ENCODE measurements around the gene RGN.
"Not testable (repeated sequence)": the region's sequence is repeated elsewhere in the genome, so short reads cannot be mapped to it uniquely, and the experiment has no call there.

RGN gene

DNA sequence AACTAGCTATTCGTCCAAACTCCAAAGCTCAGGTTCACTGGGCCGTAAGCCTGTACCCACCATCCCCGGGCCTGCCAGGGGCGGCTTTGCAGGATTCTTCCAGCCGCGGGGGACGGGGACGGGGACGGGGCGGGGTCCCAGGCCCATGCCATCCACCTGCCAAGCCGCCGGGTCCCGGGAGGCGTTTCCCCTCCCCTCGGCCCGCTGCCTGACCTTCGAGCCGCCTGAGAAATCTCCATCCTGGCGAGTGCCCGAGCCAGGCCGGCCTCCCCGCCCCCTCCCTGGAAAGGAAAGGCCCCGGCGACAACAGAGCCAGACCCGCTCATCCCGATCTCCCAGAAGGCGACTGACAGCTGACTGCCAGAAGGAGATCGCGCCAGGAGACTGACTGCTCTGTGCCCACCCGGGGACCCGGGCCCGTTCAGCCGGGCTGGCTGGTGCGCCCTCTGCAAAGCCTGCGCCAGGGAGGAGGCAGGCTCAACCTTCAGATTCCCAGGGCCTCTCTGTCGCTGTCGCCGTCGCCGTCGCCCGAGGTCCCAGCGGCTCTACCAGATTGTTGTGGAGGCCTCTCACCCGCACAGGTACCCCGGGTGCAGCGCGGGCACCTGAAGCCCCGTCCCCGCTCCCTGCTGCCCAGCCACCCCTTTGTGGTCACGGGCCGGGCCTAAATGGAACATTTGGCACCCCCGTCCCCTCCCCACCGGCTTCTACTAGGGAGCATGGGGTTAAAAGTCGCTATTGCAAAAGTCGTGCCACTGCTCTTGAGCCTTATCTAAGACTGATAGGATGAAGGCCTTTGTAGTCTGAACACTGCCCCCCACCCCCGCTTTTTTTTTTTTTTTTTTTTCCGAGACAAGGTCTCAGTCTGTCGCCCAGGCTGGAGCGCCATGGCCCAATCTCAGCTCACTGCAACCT lies at the start of gene RGN:
Gene RGN (plus strand): TSS at position 315 of the 915 bp plus-strand sequence. CDS start 2,702 bp downstream, outside the sequence.
- no peak for DNase-seq

- peak; percentile 19 for DNase-seq
These were observed 47.9 kb upstream of the RGN start for GRCh38 chrX:47030339-47030738.

GRCh38 chrX:47047989-47048388 lies 30.3 kb upstream of the RGN start:
- DNase-seq: no peak

DNA sequence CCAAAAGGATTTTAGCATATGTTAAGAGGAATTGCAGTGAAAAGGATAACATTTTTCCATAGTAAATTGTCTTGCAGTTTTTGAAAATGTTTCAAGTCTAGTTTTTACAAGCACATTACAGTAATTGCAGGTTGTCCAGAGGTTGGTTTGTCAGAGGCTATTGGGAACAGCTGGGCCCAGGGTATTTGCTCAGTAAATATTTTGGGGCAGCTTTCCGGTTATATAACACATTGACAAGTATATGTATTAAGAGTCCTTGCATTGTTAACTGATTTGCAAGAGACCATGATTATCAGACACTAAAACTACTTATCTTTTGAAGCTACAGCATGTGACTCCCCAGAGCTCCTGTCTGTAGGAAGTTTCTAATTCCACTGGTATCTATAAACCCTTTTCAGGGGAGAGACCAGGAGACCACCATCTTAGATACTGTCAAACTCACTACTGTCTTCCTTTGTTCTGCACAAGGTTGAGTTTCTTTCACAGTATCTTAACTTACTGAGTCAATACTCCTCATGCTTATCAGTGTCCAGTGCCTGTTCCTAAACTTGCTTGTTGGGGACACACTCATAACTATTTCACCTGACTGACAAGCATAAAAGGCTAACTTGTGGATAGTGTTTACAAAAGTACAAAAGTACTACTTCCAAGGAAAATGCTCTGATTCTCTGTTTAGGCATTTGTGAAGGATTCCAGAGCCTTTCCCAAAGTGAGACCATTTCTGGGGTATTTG lies 18.9 kb upstream of the RGN start:
- no peak for DNase-seq

DNA sequence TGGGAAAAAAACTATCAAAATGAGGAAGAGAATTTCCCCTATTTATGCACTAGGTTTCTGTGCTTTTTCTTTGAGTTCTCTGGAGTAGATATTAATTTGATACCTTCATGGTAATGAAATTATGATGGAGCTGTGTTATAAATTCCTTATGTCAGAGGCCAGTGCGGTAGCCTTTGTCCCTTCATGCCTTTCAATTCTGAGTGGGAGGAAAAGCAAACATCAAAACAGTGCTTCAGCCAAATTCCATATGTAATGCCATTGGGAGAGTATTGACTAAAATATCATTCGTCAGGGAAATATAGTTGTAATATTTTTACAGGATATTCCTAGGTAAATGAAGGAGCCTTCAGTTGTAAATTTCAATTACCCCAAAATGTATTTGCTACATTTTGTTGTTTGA lies 17.5 kb upstream of the RGN start:
- no peak for DNase-seq

DNA sequence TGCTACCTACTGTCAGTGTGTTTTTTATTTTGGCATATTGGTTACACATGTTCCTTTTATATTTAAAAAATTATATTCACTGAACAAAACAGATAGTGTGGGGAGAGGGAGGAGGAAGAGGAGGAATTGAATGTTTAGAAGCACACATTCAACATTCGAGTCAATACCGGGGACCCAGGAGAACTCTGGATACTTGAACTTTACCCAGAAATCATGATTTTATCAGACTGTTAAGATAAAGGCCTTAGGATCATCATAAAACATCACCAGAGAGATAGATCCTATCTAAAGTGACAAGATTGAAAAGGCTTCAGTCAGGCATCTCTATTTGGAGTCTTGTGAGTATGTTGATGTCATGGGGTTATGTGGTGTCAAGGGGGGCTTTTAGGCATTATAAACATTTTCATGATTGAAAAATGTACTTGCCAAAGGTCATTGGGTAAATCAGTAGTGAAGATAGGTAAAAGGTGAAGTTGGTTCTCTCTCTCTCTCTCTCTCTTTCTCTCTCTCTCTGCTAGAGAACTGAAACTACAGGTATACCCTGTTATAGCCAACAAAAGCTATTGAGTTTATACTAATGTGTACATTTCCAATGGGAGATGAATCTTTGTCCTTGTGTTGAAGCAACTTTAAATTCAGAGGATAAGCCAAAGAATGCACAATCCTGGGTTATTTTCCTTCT lies 16.9 kb upstream of the RGN start:
- DNase-seq: no peak

GRCh38 chrX:47063179-47063578 lies 15.1 kb upstream of the RGN start:
- no peak for DNase-seq

- DNase-seq: no peak
These were observed 10.0 kb upstream of the RGN start for GRCh38 chrX:47068214-47068613.

DNA sequence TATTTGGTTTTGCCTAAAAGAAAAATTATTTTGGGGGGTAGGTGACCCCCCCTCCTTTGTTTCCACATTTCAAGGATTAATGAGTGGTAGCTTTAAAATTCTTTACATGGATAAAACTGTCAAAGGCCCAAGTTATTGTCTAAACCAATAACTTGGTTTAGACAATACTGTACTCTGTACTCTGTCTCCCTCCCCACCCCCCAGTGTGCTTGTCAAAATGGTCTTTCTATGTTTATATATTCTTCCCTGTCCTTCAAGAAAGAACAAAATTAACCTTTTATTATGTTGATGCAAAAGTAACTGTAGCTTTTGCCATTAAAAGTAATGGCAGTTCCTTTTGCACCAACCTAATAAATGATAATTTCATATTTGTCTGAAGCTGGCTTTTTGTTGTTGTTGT lies 9.5 kb upstream of the RGN start:
- DNase-seq: no peak

GRCh38 chrX:47080215-47080914 lies 2.1 kb downstream of the RGN start:
- DNase-seq: no peak

DNA sequence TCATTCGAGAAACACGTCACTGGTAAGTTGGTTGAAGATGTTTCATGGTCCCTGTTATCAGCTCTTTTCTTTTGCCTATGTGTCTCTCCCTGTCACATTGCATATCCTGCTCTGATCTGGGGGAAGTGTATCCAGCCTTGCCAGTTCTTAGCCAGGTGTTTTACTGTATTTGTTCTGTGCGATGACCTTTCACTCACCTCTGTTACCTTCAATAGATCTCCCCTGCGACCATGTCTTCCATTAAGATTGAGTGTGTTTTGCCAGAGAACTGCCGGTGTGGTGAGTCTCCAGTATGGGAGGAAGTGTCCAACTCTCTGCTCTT lies 2.6 kb downstream of the RGN start:
- no peak for DNase-seq

GRCh38 chrX:47091149-47091775 lies 13.0 kb downstream of the RGN start:
- DNase-seq: no peak

GRCh38 chrX:47093248-47093647 lies 15.0 kb downstream of the RGN start:
- DNase-seq: peak; percentile 6

GRCh38 chrX:47093860-47094259 lies 15.6 kb downstream of the RGN start:
- DNase-seq: no peak

- no peak for DNase-seq
These were observed 18.8 kb downstream of the RGN start for GRCh38 chrX:47097018-47097417.

- no peak for DNase-seq
These were observed 20.3 kb downstream of the RGN start for GRCh38 chrX:47098338-47099094.

GRCh38 chrX:47101206-47101605 lies 23.0 kb downstream of the RGN start:
- DNase-seq: no peak

GRCh38 chrX:47110936-47111615 lies 32.8 kb downstream of the RGN start:
- not testable (repeated sequence) for DNase-seq

GRCh38 chrX:47112316-47112954 lies 34.2 kb downstream of the RGN start:
- DNase-seq: no peak

GRCh38 chrX:47116551-47117110 lies 38.4 kb downstream of the RGN start:
- not testable (repeated sequence) for DNase-seq
